HG03175 (cell line): ENCODE measurements around the gene LETM1.

Experiments
- ATAC-seq: cut with Tn5 transposase; IDR thresholded peaks from one replicate; pipeline ENCODE4 v1.9.1; 2021; ENCODE audit warnings: mild to moderate bottlenecking, moderate library complexity; ENCODE audit not compliant: unreplicated experiment

LETM1 gene

DNA sequence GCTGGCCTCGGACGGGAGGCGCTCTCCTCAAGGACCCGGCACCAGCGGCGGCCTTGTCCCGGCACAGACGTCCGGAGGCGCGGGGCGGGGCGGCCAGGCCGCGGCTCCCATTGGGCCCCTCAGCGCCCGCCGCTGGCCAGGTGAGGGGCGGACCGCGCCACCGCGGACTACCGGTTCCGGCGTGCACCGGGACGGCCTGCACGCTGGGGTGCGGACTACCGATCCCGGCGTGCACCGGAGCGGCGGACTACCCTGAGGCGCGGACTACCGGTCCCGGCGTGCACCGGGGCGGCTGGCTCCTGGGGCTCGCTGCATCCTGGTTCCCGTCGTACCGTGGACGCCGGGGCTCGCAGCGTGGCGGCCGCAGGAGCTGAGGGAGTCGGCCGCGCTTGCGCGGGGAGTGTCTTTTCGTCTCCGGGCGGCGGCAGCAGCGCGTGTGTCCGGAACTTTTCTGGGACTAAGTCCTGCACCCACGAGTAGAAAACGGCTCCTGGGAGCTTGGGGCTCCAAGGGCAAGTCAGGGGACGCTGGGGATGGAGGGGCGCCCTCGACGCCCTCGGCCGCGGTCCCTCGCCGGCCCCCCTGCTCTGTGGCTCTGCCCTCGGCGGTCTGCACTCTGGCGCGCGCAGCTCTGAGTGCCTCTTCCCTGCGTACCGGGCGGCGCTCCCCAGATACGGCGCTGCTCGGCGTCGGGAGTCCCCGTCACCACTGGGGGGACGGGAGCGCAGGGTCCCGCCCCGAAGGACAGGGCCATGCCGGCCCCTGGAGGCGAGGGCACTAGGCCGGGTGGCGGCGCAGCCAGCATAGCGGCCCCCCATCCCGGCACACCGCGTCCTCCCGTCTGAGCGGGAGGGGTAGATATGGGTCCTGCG is at the start of gene LETM1:
Gene LETM1, minus strand, starts transcription at position 86 of the 872 bp plus-strand sequence. CDS start 206 bp downstream, outside the sequence.
- peak; percentile 90 for ATAC-seq

DNA sequence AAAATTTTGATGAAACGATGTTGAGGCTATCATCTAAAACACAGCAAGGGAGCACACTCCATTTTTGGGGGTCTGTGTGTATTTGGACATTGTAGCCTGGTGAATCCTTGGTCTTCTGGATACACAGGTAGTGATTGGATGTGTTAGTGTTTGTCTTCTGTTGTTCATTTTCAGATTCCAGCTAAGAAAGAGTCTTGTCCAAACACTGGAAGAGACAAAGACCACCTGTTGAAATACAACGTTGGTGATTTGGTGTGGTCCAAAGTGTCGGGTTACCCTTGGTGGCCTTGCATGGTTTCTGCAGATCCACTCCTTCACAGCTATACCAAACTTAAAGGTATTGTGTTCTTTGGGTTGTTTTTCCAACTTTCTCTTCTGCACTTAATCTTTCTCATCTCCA is 48.1 kb upstream of the LETM1 start:
- no peak for ATAC-seq

DNA sequence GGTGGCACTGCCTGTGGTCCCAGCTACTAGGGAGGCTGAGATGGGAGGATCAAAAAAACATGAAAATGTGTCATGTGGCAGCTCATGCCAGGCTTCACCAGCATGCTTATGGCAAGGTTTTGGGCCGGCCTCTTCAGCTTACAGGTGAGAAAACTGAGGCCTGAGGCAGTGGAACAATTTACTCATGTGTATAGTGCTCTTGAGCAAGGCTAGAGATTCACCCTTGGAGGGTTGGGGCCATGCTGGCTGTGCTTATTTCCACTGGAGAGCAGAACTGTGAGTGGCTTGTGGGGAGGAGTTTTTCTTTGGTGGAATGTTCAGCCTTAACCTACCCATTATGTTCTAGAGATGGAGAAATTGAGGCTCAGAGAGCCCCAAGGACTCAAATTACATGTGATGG is 47.1 kb upstream of the LETM1 start:
- no peak for ATAC-seq

DNA sequence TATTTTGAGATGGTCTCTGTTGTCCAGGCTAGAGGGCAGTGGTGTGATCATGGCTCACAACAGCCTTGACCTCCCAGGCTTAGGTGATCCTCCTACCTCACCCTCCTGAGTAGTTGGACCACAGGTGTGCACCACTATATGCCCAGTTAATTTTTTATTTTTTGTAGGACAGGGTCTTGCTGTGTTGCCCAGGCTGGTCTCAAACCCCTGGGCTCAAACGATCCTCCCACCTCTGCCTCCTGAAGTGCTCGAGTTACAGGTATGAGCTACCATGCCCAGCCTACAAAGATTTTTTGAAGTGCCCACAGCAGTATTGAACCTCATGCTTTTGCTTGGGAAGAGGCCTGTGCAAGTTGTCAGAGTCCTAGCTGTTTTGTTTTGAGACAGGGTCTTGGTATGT is 46.3 kb upstream of the LETM1 start:
- no peak for ATAC-seq

DNA sequence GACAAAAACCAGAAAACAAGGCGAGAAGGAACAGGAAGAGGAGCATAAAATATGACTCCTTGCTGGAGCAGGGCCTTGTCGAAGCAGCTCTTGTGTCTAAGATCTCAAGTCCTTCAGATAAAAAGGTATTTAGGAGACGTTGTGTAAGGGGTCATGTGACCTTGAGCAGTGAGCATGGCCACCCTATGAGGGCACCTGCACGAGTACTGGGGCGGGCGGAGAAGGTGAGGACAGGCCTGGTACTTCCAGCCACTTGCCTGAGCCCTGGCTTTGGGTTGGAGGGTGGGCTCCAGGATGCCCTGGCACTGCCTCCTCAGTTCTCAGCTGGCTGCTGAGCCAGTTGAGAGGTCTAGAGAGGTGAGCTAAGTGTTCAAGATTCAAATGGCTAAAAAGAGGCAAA is 45.2 kb upstream of the LETM1 start:
- ATAC-seq: no peak

DNA sequence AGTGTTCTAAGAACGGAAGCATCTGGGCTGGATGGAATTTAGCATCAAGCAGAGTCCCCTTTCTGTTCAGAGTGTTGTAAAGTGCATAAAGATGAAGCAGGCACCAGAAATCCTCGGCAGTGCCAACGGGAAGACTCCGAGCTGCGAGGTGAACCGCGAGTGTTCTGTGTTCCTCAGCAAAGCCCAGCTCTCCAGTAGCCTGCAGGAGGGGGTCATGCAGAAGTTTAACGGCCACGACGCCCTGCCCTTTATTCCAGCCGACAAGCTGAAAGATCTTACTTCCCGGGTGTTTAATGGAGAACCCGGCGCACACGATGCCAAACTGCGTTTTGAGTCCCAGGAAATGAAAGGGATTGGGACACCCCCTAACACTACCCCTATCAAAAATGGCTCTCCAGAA is 44.7 kb upstream of the LETM1 start:
- no peak for ATAC-seq

DNA sequence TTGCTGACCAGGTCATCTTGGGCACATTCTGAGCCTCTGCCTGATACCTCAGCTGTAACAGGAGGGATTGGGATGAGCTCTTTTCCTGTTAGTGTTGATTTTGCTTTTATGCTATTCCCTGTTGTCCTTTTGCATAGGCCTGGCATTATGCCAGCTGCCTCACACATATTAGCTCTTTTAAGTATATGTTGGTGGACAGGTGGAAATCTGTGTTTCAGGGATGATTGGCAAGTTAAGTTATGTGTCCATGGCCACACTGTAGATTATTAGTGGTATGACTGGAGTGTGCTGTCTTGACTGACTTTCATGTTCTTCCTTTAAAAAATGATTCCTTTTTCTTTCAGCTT is 44.1 kb upstream of the LETM1 start:
- ATAC-seq: no peak

DNA sequence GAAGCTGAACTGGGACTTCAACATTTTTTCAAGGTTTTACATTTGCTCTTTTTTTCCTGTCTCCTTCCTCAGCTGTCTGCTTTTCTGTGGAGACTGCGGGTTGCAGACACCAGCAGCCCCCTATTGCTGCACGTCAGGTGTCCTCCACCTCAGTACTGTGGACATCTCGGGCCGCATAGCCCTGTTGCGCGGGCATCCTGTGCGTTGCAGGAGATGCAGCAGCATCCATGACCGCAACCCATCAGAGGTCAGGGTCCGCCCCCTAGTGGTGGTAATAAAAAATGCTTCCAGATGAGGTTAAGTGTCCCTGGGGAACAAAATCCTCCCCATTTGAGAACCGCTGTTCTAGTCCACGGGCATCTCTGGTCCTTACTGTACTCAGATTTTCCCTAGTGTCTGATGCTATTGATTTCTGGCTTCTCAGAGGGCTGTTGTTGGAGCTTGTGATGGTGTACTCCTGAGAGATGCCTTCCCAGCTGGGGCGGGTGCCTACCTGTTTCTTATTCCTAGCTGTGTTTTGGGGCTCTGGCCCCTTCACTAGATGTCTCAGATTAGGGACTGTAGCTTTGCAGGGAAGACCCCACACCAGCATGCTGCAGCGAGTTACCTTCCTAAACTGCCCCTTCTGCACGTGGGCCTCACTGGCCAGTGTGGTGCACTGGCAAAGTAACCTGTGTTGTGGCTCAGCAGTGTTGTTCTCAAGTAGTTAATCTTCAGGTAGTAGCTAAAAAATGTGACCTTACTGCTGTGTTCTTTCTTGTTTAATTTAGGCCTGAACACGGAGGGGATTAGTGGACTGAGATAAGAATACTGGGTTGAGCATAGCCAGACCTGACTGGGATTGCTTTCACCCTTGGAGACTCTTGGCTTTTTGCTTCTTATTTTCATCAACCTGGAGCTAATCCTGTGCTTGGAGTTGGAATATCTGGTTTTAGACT is 43.5 kb upstream of the LETM1 start:
- peak; percentile 84 for ATAC-seq

DNA sequence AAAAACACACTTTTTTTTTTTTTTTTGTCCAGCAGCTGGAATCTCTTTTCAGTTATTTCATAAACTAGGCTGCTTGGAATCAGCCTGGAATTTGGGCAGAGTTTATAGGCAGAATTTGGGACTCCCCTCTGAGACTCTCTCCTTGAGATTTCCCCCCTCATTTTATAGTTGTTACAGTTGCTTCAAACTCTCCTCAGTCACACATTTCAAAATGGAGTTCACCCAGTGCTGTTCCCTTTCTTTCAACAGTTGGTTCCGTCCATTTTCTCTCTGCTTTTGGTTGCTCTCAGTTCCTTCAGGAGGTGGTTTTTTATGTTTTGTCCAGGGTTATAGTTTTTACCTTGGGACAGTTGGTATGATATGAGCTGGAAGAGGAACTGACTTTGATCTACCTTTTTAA is 42.7 kb upstream of the LETM1 start:
- ATAC-seq: no peak

DNA sequence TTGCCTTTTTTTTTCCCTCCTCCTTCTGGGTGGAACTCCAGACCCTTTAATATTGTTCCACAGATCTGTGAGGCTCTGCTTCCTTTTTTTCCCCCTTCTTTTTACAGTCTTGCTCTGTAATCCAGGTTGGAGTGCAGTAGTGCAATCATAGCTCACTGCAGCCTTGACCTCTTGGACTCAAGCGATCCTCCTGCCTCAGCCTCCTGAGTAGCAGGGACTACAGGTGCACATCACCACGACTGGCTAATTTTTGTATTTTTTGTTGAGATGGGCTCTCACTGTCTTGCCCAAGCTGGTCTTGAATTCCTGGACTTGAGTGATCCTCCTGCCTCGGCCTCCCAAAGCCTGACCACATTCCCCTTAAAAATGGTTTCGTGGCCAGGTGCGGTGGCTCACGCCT is 42.1 kb upstream of the LETM1 start:
- no peak for ATAC-seq

DNA sequence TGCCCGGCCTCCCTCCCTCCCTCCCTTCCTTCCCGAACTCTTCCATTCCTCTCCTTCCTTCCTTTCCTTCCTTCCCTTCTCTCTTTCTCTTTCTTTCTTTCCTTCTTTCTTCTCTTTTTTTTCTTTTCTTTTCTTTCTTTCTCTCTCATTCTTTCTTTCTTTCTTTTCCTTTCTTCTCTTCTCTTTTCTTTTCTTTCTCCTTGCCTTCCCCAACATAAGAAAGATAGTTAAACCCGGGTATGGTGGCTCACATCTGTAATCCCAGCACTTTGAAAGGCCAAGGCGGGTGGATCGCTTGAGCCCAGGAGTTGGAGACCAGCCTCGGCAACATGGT is 40.7 kb upstream of the LETM1 start:
- no peak for ATAC-seq

DNA sequence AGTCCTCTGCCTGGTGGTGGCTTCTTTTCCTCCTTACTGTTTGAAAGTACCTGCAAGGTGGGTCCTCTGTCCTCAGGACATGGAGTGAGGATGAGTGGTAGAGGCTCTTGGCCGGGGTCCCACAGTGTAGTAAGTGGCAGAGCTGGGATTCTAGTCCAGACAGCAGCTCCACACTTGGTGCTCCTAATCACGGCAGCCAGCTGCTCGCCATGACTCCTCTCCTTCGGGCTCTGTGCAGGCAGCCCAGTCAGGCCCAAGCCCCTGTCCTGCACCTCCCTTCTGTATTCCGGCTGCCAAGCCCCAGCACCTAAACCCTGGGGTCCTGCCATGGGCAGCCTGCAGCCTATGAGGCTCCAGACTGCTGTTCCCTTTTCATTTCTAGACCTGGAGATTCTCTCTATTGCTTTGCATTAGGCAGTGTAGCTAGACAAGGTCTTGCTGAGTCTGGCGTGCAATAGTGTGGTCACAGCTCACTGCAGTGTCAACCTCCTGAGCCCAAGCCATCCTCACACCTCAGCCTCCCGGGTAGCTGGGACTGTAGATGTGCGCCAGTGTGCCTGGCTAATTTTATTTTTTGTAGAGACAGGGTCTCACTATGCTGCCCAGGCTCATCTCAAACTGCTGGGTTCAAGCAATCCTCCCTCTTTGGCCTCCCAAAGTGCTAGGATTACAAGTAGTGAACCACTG is 40.2 kb upstream of the LETM1 start:
- ATAC-seq: no peak

DNA sequence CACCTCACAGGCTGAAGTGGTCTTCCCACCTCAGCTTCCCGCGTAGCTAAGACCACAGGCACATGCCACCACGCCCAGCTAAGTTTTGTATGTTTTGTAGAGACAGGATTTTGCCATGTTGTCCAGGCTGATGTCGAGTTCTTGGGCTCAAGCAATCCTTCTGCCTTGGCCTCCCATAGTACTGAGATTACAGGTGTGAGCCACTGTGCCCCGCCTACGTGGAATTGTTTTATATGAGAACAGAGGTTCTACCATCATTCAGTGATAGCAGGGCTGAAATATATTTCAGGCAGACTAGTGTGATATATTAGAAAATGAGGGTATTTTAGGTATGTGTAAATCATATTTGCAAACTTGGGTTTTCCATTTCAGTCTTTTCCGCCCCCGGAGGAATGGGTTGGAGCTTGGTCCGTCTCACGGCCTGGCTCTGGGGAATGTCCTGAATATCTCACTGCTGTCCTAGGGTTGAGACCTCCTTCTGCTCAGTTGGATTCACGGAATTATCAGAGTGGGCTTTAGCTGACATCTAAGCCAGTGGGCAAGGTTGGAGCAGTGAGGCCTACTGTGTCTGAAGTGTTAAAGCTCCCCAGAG is 35.1 kb upstream of the LETM1 start:
- ATAC-seq: no peak

DNA sequence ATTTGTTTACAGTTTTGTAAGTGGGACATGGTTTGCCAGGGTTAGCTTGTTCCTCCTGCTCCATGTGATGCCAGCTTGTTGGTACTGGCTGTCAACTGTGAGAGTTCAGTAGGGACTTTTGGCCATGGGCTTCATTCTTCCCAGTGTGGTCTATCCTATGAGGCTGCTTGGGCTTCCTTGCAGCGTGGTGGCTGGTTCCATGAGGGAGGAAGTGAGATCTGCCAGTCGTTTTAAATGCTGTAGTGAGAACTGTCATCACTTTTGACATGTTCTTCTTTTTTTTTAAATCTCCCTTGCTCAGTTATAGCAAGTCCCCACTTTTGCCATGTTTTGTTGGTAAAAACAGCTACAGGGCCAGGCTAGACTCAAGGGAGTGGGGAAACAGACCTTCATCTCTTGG is 31.1 kb upstream of the LETM1 start:
- ATAC-seq: no peak

DNA sequence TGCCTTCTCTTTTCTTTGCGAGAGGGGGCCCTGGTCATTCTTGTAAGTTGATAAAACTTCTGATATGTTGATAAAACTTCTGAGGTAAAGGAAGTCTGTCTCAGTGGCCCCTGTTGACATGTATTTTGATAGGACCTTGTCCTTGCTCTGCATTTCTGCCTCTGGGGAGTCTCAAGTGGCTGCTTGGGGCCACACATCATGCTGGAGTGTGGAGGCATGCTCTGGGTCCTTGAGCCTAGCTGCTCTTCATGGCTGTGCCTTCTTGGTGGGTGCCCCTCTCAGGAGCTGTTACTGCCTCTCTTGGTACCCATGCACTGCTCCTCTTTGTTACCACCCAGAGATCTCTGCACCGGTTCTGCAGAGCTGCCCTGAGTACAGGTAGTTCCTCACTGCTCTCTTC is 29.5 kb upstream of the LETM1 start:
- no peak for ATAC-seq

DNA sequence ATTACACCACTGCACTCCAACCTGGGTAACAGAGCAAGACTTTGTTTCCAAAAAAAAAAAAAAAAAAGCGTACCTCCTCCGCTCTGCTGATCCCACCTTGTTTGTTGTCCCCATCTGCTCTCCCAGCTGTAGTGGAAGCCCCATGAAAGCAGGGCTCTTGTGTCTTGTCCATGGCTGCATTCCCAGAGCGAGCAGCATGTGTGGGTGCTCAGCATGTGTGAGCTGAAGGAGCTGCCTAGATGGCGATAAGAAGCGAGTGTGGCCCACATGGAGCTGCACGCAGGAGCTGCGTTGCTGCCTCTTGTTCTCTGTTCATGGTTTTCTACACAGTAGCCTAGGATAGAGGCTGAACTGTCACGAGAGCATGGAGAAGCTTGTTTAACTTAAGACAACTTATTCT is 27.6 kb upstream of the LETM1 start:
- ATAC-seq: no peak

DNA sequence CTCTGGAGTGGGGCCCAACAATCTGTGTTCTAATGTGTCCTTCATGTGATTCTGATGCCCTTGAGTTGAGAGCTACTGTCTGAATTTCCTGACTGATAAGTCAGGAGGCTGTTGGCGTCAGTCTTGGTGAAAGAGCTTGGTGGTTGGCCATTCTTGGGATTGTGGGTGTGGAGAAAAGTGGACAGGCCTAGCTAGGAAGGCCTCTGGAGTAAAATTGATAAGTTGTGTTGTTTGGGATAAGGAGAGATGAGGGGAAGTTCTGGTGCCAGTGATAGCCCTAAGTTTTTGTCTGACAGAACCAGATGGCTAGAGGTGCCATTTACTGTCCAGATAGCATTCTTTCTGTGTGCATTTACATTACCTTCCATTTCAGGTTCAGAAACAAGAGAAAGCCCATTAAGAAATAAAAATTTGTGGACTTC is 26.9 kb upstream of the LETM1 start:
- no peak for ATAC-seq

DNA sequence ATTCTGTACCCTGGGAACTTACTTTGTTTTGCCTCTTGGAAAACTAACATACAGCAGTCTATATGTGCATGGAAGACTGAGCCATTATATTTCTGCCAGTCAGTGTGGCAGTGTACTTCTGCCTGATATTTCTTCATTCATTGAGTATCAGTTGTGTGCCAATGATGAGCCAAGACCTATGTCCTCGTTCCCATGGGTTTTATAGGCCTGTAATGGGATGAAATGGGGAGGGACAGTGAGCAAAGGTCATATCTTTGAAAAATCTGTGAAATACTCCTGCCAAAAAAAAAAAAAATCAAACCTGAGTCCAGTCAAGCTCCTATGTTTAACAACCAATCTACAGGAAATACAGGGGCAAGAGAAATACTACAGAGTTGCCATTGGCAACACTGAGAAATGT is 24.4 kb upstream of the LETM1 start:
- no peak for ATAC-seq

DNA sequence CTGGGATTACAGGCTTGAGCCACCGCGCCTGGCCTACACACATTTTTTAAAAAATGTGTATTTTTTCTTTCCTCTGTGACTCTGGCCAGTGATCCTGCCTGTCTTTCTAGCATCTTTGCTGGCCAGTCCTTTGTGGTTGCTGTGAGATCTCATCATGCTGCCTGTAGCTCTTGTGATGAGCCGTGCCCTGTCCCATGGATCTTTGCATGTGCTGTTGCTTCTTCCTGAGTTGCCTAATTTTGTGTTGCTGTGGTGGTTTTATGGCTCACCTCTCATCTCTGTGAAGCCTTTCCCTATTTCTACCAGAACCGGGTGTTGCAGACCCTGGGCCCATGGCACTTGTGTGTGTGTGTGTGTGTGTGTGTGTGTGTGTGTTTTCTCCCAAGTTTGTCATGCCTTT is 23.5 kb upstream of the LETM1 start:
- no peak for ATAC-seq

DNA sequence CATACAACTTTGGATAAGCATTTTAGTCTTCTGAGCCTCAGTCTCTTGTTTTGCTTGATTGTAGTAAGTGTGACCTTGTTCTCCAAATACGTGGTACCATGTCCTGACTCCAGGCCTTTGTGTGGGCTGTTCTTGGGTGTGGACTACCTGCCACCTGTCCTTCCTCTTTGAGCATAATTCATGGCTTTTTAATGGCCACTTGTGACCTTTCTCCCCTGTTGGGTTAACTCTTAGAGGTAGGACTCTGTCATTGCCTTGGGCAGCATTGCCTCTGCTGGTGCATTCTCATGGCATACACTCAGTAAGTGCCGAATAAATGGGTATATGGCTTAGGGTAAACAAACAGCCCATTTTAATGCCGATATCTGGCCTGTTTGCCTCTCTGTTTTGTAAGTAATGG is 18.2 kb upstream of the LETM1 start:
- no peak for ATAC-seq

DNA sequence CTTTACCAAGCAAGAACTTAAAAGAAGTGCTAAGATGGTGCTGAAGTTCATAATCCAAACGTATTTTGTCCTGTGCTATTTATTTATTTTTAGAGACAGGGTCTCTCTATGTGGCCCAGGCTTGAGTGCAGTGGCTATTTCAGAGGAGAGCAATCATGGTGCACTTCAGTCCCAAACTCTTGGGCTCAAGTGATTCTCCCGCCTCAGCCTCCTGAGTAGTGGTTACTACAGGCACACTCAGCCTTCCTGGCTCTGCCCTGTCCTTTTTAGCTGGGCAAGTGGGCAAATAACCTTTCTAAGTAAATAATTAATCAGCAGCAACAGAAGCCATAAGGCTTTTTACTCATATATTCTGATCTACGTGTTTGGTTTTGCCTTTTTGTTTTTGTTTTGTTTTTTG is 17.8 kb upstream of the LETM1 start:
- no peak for ATAC-seq
